HG03060 (cell line): ENCODE data around the gene FBXL17.

ENCODE experiments used
- ATAC-seq: cut with Tn5 transposase; IDR thresholded peaks from one replicate; pipeline ENCODE4 v1.9.1; 2021; ENCODE audit warnings: low read depth, moderate number of reproducible peaks; ENCODE audit not compliant: unreplicated experiment

Gene FBXL17

DNA sequence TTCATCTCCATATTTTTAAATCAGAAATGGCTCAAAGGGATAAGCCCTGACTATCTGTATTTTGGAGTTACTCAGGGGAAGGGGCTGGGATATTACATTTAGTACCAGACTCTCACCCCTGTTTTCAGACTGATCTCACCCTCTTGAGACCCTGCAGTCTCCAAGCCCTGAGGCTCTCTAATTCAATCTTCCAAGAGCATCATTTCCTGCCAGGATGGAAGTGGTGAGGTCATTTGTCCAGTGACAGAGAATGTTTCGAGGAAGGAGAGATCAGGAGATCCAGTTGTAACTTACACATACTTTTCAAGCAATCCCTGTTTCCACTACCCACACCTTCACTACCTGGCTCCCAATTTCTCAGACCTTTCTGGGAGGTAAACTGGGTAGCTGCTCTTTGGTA is 415.7 kb downstream of the FBXL17 start:
- no peak for ATAC-seq

- no peak for ATAC-seq
Observed at GRCh38 chr5:107964722-107965121, 417.2 kb downstream of the FBXL17 start.

DNA sequence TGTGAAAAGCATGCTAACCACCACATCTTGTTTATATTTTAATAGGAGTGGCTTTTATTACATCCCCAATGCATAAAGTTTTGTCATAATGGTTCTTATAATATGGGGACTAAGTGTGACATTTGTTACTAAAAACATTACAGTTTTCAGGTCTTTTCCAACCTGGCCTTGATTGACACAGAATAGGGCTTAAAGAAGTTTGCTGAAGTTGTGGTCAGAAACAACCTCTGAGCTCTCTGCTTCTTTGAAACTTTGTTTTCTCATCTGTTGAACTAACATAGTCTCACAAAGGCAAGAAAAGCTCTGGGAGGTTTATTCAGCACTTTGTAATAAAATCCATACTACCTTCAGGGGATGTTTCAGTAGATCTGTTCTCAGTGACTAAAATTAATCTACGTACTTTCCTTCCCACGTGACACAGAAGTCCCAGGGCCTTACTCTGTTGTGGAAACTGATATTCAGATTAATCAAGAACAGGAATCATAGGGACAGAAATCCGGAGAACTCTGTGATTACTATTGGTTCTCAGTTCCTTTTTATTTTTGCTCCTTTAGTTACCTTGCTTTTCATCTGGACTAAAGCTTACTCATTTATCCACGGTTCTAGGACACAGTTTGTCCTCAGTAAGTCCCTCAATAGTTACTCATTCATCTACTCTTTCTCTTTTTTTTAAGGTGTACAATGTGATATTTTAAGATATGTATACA is 422.2 kb downstream of the FBXL17 start:
- ATAC-seq: no peak

DNA sequence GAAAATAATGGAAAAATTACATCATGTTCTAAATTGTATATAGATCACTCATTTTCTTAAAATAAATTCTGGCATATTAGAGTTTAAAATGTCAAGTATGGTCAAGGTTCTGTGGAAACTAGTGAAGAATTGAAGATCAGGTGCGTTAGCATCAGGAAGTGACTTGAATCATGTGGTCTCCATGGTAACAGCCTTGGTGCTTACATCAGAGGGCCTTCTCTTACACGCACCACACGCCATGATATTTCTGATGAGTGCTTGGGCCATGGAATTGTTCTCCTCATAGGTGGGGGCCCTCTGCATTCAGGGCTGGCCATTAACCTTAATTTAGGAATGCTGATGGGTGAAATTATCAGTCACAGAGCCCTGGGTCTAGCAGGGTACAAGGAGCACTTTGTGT is 423.0 kb downstream of the FBXL17 start:
- ATAC-seq: no peak

DNA sequence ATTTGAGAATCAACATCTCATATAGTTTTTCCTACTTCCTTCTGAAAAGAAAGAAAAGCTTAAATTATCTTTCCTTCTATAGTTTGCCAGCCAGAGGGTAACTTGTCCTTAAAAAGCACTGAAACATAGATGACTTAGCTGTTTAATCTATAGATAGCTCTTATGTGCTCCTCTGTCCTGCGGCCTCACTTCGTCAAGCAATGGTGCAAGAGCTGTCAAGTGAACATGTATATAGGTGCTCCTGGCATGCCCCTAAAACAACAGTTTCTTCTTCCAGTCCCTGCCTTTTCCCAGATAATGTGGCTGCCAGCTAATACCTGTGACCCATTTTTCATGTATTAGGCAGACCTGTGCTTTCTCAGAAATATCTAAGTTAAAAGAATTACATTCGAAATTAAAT is 423.5 kb downstream of the FBXL17 start:
- no peak for ATAC-seq

DNA sequence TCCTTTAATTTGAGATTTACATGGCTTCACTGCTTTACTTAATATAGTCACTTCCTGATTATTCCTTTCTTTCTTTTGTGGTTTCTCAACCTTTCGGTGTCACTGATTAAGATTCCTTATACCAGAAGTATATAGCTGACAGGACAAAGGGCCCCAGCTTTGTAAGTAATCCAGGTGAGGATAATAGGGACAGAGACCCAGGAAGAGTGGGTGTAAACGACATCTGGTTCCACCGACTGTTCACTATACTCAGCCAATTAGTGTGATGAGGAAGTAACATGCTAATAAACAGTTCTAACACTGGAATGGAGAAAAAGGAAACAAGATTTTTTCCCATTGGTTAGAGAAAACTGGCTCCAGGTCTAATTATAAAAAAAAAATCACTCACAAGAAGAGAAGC is 424.8 kb downstream of the FBXL17 start:
- ATAC-seq: no peak

GRCh38 chr5:107955321-107955720 is 426.6 kb downstream of the FBXL17 start:
- ATAC-seq: no peak

DNA sequence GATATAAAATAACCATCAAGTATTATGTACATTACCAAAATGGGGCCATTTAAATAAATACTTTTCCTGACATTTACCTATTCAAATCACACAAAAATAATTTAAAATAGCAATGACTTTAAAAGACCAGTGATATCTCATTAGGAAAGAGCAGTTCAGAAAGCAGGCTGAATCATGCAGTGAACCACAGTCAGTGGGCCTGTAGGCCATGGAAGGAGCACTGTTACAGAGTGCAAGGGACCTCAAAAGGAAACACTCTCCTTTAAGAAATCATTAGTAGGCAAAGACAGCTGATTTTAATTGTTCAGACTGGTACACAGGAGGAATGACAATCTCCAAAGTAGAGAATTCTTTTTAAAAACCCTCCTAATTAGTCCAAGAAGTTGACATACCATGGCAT is 427.6 kb downstream of the FBXL17 start:
- no peak for ATAC-seq

GRCh38 chr5:107952450-107952849 is 429.4 kb downstream of the FBXL17 start:
- ATAC-seq: no peak

DNA sequence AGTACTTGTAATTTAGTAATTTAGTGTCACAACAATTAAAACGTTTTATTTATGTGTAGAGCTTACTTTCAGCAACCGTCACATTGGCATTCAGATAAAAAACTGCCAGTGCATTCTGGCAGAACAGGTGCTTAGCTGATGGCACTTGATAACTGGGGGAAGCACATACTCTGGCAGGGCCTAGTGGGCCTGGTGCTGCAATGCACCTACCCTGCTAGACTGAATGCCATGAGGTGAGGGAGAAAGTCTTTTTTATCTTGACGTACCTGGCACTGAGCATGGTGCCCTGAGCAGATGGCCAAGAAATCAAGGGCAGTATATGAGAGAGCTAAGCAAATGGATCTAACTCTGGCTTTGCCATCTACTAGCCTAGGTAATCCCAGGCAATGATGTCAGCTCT is 430.6 kb downstream of the FBXL17 start:
- ATAC-seq: no peak

GRCh38 chr5:107950776-107951175 is 431.1 kb downstream of the FBXL17 start:
- ATAC-seq: no peak

GRCh38 chr5:107949688-107950341 is 432.1 kb downstream of the FBXL17 start:
- no peak for ATAC-seq

DNA sequence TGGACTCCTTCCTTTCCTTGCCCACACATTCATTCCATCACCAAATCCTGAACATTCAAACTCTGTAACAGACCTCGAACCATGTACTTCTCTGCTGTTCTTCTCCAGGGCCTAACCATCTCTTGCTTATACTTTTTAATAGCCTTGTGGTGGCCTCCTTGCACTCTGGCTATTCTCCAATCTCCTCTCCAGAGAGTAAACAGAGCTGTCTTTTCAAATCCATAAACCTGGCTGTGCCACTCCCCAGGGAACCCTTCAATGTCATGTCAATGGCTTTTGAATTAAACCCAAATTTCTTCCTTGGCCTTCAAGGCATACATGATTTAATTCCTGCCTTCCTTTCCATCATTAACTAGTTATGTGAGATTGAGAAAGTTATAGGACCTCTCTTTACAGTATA is 433.5 kb downstream of the FBXL17 start:
- no peak for ATAC-seq

DNA sequence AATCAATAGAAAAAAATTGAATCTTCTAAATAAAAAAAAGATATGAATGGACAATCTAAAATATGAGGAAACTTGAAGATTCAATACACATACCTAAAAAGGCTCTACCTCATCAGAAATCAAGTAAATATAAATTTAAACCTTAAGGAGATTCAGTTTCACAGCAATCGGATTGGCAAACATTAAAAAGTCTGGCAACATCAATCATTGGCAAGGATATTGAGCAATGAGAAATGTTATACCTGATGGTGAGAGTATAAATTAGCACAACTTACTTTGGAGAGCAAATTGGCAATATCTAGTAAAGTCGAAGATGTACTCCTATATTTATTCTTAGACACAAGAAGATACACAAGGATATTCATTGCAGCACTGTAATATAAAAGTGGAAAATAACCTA is 436.8 kb downstream of the FBXL17 start:
- no peak for ATAC-seq

DNA sequence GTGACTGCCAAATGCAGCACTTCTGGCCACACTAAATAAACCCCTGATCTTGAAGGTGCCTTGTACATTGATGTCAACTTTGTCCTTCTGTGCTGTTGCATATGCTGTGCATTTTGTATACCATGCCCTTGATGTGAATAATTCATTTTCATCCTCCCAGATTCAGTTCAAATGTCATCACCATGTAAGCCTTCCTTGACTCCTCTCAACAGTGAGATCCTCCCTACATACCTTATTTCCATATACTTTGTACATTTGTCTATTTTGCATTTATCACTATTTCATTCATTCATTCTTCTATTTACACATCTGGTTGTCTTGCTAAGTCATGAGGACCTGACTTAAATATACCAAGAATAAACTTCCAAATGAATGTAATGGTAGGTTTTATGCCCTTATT is 438.0 kb downstream of the FBXL17 start:
- ATAC-seq: no peak

DNA sequence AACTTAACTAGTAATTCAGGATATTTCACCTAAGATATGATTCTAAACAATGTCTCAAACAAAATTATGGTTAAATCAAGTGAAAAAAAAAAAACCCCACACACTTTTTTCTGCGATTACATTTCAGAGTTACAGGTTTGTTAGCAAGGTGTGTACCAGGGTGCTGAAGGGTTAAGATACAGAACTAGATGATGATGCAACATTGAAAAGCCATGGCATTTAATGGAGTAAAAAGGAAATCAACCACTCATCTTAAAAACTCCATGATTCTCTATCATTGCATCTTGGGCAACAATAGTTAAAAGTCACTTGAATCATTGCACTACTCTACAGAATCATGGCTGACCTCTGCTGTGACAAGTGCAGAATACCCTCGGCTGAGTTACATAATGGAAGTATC is 440.9 kb downstream of the FBXL17 start:
- no peak for ATAC-seq

DNA sequence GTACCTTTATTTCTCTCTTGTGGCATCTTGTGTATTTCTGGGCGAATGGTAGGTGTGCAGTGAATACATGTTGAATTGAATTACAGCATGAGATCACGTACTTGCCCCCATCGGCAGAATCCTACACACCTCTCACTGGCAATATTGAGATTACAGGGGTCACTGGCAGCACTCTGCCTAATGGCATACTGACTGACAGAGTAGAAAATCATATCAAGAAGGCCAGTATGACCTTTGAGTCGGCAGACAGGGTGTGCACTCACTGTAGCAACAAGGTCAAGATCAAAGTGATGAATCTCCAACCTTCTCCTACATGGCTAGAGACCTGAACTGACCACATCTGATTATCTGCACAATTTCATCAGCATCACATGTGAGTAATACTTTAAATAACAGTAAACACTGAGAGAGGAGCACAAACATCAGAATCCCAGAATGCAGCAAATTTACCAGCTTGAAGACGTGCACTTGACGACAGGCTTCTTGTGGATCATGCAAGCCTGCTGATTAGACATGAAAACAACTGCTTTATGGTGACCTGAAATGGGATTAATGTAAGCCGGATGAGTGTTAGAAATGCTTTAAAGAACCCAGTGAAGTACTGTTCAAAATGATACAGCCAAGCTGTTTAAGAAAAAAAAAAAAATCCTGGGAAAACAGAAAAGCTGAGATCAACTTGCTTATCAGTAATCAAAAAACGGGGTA is 444.1 kb downstream of the FBXL17 start:
- ATAC-seq: no peak

DNA sequence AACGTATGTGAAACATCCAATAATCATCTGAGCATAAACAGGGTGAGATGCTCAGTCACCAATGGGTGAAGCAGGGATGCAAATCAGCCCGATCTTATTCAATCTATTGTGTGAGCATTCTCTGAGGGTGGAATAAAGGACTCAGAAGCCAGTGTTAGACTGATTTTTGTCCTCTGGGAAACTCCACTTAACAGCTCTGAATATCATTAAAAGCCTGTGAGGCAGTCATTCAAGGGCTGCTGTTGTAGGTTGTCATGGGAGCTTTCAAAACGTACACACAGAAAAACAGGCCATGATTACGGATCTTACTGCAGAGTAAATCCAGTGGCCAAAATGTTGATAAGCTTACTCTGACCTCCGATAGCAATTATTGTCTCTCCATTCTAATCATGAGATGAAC is 444.7 kb downstream of the FBXL17 start:
- no peak for ATAC-seq

DNA sequence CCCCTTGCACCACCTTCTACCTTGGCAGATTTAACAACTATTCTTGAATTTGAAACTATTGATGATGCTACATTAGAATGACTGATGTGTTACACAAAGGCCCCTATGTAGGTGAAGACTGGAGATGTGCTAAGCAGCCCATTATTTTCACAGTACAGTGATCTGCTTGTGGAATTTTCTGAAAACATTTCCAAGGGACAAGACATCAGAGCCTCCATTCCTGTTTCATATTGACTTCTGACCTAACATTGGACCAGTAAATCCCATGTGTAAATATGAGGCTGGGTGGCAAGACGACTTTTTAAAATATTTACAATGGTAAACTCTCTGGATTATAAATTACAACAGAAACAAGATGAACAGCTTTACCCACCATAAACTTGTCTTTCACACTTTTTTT is 445.4 kb downstream of the FBXL17 start:
- no peak for ATAC-seq

DNA sequence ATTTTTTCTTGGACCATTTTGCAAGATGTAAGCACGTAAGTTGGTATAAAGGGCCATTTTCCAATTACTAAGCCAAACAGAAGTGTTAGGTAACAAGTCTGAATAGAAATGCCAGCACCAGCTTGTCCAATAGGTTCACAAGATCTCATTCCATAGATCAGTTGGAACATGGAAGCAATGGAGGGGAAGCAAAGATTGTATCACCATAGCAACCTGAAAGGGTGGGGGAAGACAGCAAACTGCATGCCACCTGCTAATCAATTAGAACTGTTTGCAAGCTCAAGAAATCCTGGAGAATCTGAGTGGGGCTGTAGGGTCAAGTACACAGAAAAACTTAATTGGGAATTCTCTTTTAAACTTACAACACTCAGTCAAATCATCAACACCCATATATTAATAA is 446.3 kb downstream of the FBXL17 start:
- no peak for ATAC-seq

GRCh38 chr5:107933326-107933725 is 448.6 kb downstream of the FBXL17 start:
- no peak for ATAC-seq

DNA sequence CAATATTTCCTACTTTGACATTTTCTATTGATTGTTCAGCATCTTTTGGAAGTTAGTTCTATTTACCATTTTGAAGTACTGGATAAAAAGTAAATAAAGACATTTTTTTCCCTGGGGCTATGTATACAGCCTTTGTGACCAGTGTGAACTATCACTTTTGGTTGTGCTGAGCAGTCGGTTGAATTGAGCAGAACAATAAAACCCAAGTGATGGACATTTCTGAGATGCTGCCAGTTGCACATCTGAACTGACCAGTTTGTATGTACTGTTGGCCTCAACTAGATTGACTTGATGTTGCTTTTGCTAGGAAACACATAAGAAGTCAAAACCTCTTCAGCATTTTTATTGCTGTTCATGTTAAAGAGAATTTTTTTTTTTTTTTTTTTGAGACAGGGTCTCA is 451.0 kb downstream of the FBXL17 start:
- ATAC-seq: no peak
